Loucy (cell line): ENCODE results near the gene TMEM59L.

ENCODE experiments used
- H2AFZ ChIP-seq: fragments of 200-600 bp; sonication (generic); 2 replicates; pipeline ENCODE4 v1.6.0; 2016; ENCODE audit warnings: antibody characterized with exemption, mild to moderate bottlenecking, low read length, moderate library complexity
- H3F3A ChIP-seq: fragments of 200-600 bp; 2 replicates; pipeline ENCODE4 v1.6.0; 2016; ENCODE audit warnings: antibody characterized with exemption, low read depth, mild to moderate bottlenecking
- H3K27me3 ChIP-seq: fragments of 200-600 bp; sonication (generic); 2 replicates; pipeline ENCODE4 v1.6.1; 2014; ENCODE audit warnings: low read length, mild to moderate bottlenecking; ENCODE audit not compliant: insufficient read depth, poor library complexity, severe bottlenecking
- H3K36me3 ChIP-seq: fragments of 200-600 bp; sonication (generic); 2 replicates; pipeline ENCODE4 v1.6.1; 2016; ENCODE audit warnings: low read length; ENCODE audit not compliant: insufficient read depth
- H3K4me1 ChIP-seq: fragments of 200-600 bp; sonication (generic); 2 replicates; pipeline ENCODE4 v1.5.1; 2014; ENCODE audit warnings: low read length, mild to moderate bottlenecking; ENCODE audit not compliant: insufficient read depth, poor library complexity, severe bottlenecking
- H3K4me2 ChIP-seq: fragments of 200-600 bp; sonication (generic); 2 replicates; pipeline ENCODE4 v1.6.0; 2014; ENCODE audit warnings: antibody characterized with exemption, low read length, low read depth, mild to moderate bottlenecking; ENCODE audit not compliant: poor library complexity, severe bottlenecking
- H3K4me3 ChIP-seq: fragments of 200-600 bp; sonication (generic); 2 replicates; pipeline ENCODE4 v1.5.1; 2014; ENCODE audit warnings: low read length, mild to moderate bottlenecking, mixed read lengths; ENCODE audit not compliant: poor library complexity, severe bottlenecking
- H3K79me2 ChIP-seq: fragments of 200-600 bp; sonication (generic); 2 replicates; pipeline ENCODE4 v1.6.1; 2014; ENCODE audit warnings: low read length; ENCODE audit not compliant: insufficient read depth
- H3K9ac ChIP-seq: fragments of 200-600 bp; sonication (generic); 2 replicates; pipeline ENCODE4 v1.6.0; 2014; ENCODE audit warnings: mild to moderate bottlenecking, low read depth, low read length, moderate library complexity; ENCODE audit not compliant: poor library complexity, severe bottlenecking
- H3K9me2 ChIP-seq: fragments of 200-600 bp; sonication (generic); replicated peaks from 2 replicates; pipeline ENCODE4 v1.6.1; 2016; ENCODE audit warnings: low read depth, low read length, mixed read lengths
- H3K9me3 ChIP-seq: fragments of 200-600 bp; sonication (generic); 2 replicates; pipeline ENCODE4 v1.6.1; 2014; ENCODE audit warnings: mild to moderate bottlenecking, antibody characterized with exemption, low read length, low read depth; ENCODE audit not compliant: insufficient read depth
- H4K20me1 ChIP-seq: fragments of 200-600 bp; sonication (generic); 2 replicates; pipeline ENCODE4 v1.6.0; 2014; ENCODE audit warnings: antibody characterized with exemption, low read length, mild to moderate bottlenecking; ENCODE audit not compliant: insufficient read depth, poor library complexity, severe bottlenecking
- EZH2phosphoT487 ChIP-seq: fragments of 200-600 bp; IDR thresholded peaks from 2 replicates; pipeline ENCODE4 v1.6.1; 2018; ENCODE audit warnings: antibody characterized with exemption, mild to moderate bottlenecking, moderate library complexity, borderline replicate concordance
- TF ChIP-seq, protein P1 (sequence below): fragments of 200-600 bp; sonication (generic); conservative IDR thresholded peaks from 2 replicates; pipeline ENCODE4 v1.5.1; 2014; ENCODE audit warnings: mild to moderate bottlenecking, antibody characterized with exemption, low read length

Gene TMEM59L

GRCh38 chr19:18651733-18652132 lies 39.1 kb downstream of the TMEM59L start:
- Histone ChIP-seq H3K9me3 (no peaks in the 10 kb centered on the region), H3K79me2 (no peaks in the 10 kb centered on the region), H3K36me3 (no peaks in the 10 kb centered on the region; the same call in 1 of the 2 replicates), H3F3A (no peaks in the 10 kb centered on the region), H4K20me1 (no peaks in the 10 kb centered on the region), H3K4me2 (no peak overlapping the region), H3K9me2 (no peaks in the 10 kb centered on the region), H3K4me3 (no peak overlapping the region), H3K9ac (no peak overlapping the region), H2AFZ (no peak overlapping the region), H3K4me1 (no peaks in the 10 kb centered on the region), H3K27me3 (no peaks in the 10 kb centered on the region)
- TF ChIP-seq, protein P1, sequence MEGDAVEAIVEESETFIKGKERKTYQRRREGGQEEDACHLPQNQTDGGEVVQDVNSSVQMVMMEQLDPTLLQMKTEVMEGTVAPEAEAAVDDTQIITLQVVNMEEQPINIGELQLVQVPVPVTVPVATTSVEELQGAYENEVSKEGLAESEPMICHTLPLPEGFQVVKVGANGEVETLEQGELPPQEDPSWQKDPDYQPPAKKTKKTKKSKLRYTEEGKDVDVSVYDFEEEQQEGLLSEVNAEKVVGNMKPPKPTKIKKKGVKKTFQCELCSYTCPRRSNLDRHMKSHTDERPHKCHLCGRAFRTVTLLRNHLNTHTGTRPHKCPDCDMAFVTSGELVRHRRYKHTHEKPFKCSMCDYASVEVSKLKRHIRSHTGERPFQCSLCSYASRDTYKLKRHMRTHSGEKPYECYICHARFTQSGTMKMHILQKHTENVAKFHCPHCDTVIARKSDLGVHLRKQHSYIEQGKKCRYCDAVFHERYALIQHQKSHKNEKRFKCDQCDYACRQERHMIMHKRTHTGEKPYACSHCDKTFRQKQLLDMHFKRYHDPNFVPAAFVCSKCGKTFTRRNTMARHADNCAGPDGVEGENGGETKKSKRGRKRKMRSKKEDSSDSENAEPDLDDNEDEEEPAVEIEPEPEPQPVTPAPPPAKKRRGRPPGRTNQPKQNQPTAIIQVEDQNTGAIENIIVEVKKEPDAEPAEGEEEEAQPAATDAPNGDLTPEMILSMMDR, result no peak
- no peak for TF ChIP-seq EZH2phosphoT487

GRCh38 chr19:18653853-18654252 lies 41.2 kb downstream of the TMEM59L start:
- no peaks in the 10 kb centered on the region for H3F3A ChIP-seq
- H2AFZ ChIP-seq, result no peak overlapping the region
- H3K4me3 ChIP-seq, result no peak overlapping the region
- no peak for TF ChIP-seq EZH2phosphoT487
- TF ChIP-seq, protein P1, result no peak
- no peak overlapping the region for H3K9ac ChIP-seq
- no peaks in the 10 kb centered on the region; the same call in 1 of the 2 replicates for H3K36me3 ChIP-seq
- no peaks in the 10 kb centered on the region for H3K27me3 ChIP-seq
- no peaks in the 10 kb centered on the region for H3K4me1 ChIP-seq
- H3K9me2 ChIP-seq, result no peaks in the 10 kb centered on the region
- no peaks in the 10 kb centered on the region for H3K9me3 ChIP-seq
- peaks cover 3% of the 10 kb centered on the region; the same call in 1 of the 2 replicates for H3K79me2 ChIP-seq
- no peaks in the 10 kb centered on the region for H4K20me1 ChIP-seq
- H3K4me2 ChIP-seq, result no peak overlapping the region

- TF ChIP-seq EZH2phosphoT487, result no peak
- TF ChIP-seq, protein P1, result no peak
- H3K9me3 ChIP-seq, result no peaks in the 10 kb centered on the region
- no peak overlapping the region for H3K4me3 ChIP-seq
- no peaks in the 10 kb centered on the region for H4K20me1 ChIP-seq
- H3K27me3 ChIP-seq, result no peaks in the 10 kb centered on the region
- no peaks in the 10 kb centered on the region; the same call in 1 of the 2 replicates for H3K36me3 ChIP-seq
- H3K4me2 ChIP-seq, result no peak overlapping the region
- H2AFZ ChIP-seq, result no peak overlapping the region
- no peaks in the 10 kb centered on the region for H3F3A ChIP-seq
- H3K79me2 ChIP-seq, result peaks cover 3% of the 10 kb centered on the region; the same call in 1 of the 2 replicates
- no peaks in the 10 kb centered on the region for H3K4me1 ChIP-seq
- H3K9me2 ChIP-seq, result no peaks in the 10 kb centered on the region
- H3K9ac ChIP-seq, result no peak overlapping the region
These were observed 41.8 kb downstream of the TMEM59L start for GRCh38 chr19:18654469-18654868.
